Effector memory CD4-positive, alpha-beta T cell (primary cell): ENCODE data around the gene OSBPL3.

Experiments used
- DNase-seq, 3 donors: peaks; one replicate each; pipeline ENCODE4 v3.0.0-alpha.2; 2020
- H3K27ac ChIP-seq: 2 replicates; pipeline ENCODE4 v1.7.0; 2013; ENCODE audit warnings: mild to moderate bottlenecking, low read length, moderate library complexity; ENCODE audit not compliant: insufficient read depth, poor library complexity, severe bottlenecking
- H3K27me3 ChIP-seq: replicated peaks from 2 replicates; pipeline ENCODE4 v1.7.0; 2013; ENCODE audit warnings: mild to moderate bottlenecking, low read length; ENCODE audit not compliant: insufficient read depth, control insufficient read depth, poor library complexity, severe bottlenecking
- H3K36me3 ChIP-seq: 2 replicates; pipeline ENCODE4 v1.7.0; 2013; ENCODE audit warnings: mild to moderate bottlenecking, low read length, moderate library complexity; ENCODE audit not compliant: control insufficient read depth, insufficient read depth
- H3K4me1 ChIP-seq: 2 replicates; pipeline ENCODE4 v1.7.0; 2013; ENCODE audit warnings: low read length, mild to moderate bottlenecking; ENCODE audit not compliant: control insufficient read depth, insufficient read depth, poor library complexity, severe bottlenecking
- H3K4me3 ChIP-seq: 2 replicates; pipeline ENCODE4 v1.7.0; 2013; ENCODE audit warnings: low read length, low read depth, mild to moderate bottlenecking; ENCODE audit not compliant: insufficient read depth, poor library complexity, severe bottlenecking
- H3K9me3 ChIP-seq: 2 replicates; pipeline ENCODE4 v1.7.0; 2013; ENCODE audit warnings: mild to moderate bottlenecking, low read length, moderate library complexity; ENCODE audit not compliant: control insufficient read depth

Gene OSBPL3

GRCh38 chr7:25009257-25009656 is 29.3 kb upstream of the OSBPL3 start:
- Histone ChIP-seq H3K9me3 (no peaks in the 10 kb centered on the region), H3K27me3 (no peaks in the 10 kb centered on the region), H3K4me3 (no peak overlapping the region), H3K27ac (no peak overlapping the region), H3K36me3 (no peaks in the 10 kb centered on the region), H3K4me1 (no peaks in the 10 kb centered on the region)
- no peak for DNase-seq

GRCh38 chr7:25007668-25008067 is 27.7 kb upstream of the OSBPL3 start:
- H3K4me3 ChIP-seq: no peak overlapping the region
- no peak overlapping the region for H3K27ac ChIP-seq
- H3K4me1 ChIP-seq: no peaks in the 10 kb centered on the region
- H3K36me3 ChIP-seq: no peaks in the 10 kb centered on the region
- DNase-seq: no peak
- H3K27me3 ChIP-seq: no peaks in the 10 kb centered on the region
- no peaks in the 10 kb centered on the region for H3K9me3 ChIP-seq

GRCh38 chr7:25006276-25006675 is 26.3 kb upstream of the OSBPL3 start:
- no peaks in the 10 kb centered on the region for H3K36me3 ChIP-seq
- H3K9me3 ChIP-seq: no peaks in the 10 kb centered on the region
- H3K27ac ChIP-seq: no peak overlapping the region
- no peak for DNase-seq
- no peaks in the 10 kb centered on the region for H3K27me3 ChIP-seq
- no peak overlapping the region for H3K4me3 ChIP-seq
- no peaks in the 10 kb centered on the region for H3K4me1 ChIP-seq

GRCh38 chr7:25005658-25006057 is 25.7 kb upstream of the OSBPL3 start:
- Histone ChIP-seq H3K27ac (no peak overlapping the region), H3K36me3 (no peaks in the 10 kb centered on the region), H3K27me3 (no peaks in the 10 kb centered on the region), H3K4me3 (no peak overlapping the region), H3K9me3 (no peaks in the 10 kb centered on the region), H3K4me1 (no peaks in the 10 kb centered on the region)
- no peak for DNase-seq

- no peaks in the 10 kb centered on the region for H3K36me3 ChIP-seq
- H3K27me3 ChIP-seq: no peaks in the 10 kb centered on the region
- no peak for DNase-seq
- no peaks in the 10 kb centered on the region for H3K9me3 ChIP-seq
- no peaks in the 10 kb centered on the region for H3K4me1 ChIP-seq
- H3K27ac ChIP-seq: no peak overlapping the region
- H3K4me3 ChIP-seq: no peak overlapping the region
These were observed 22.8 kb upstream of the OSBPL3 start for GRCh38 chr7:25002786-25003185.

GRCh38 chr7:24995466-24995865 is 15.5 kb upstream of the OSBPL3 start:
- H3K27me3 ChIP-seq: no peaks in the 10 kb centered on the region
- no peak for DNase-seq

GRCh38 chr7:24992314-24992713 is 12.3 kb upstream of the OSBPL3 start:
- no peak overlapping the region for H3K27ac ChIP-seq
- H3K36me3 ChIP-seq: no peaks in the 10 kb centered on the region
- DNase-seq: no peak
- no peaks in the 10 kb centered on the region for H3K27me3 ChIP-seq
- no peaks in the 10 kb centered on the region for H3K4me1 ChIP-seq
- H3K4me3 ChIP-seq: no peak overlapping the region
- no peaks in the 10 kb centered on the region for H3K9me3 ChIP-seq

More at GRCh38 chr7:24995466-24995865, 15.5 kb upstream of the OSBPL3 start:
- Histone ChIP-seq H3K36me3 (no peaks in the 10 kb centered on the region), H3K9me3 (no peaks in the 10 kb centered on the region), H3K4me1 (no peaks in the 10 kb centered on the region), H3K4me3 (no peak overlapping the region), H3K27ac (no peak overlapping the region)

- no peak overlapping the region for H3K4me3 ChIP-seq
- no peak for DNase-seq
- H3K4me1 ChIP-seq: no peaks in the 10 kb centered on the region
- H3K9me3 ChIP-seq: no peaks in the 10 kb centered on the region
- no peaks in the 10 kb centered on the region for H3K36me3 ChIP-seq
- H3K27me3 ChIP-seq: no peaks in the 10 kb centered on the region
- no peak overlapping the region for H3K27ac ChIP-seq
These were observed 11.4 kb upstream of the OSBPL3 start for GRCh38 chr7:24991353-24991752.

GRCh38 chr7:24987331-24987842 is 7.4 kb upstream of the OSBPL3 start:
- Histone ChIP-seq H3K27me3 (no peaks in the 10 kb centered on the region), H3K36me3 (no peaks in the 10 kb centered on the region), H3K4me3 (no peak overlapping the region), H3K9me3 (no peaks in the 10 kb centered on the region), H3K27ac (no peak overlapping the region), H3K4me1 (no peaks in the 10 kb centered on the region)
- no peak for DNase-seq

GRCh38 chr7:24982917-24983316 is 2.9 kb upstream of the OSBPL3 start:
- Histone ChIP-seq H3K4me1 (peaks cover 18% of the 10 kb centered on the region), H3K9me3 (no peaks in the 10 kb centered on the region), H3K27me3 (no peaks in the 10 kb centered on the region), H3K27ac (no peak overlapping the region), H3K4me3 (no peak overlapping the region), H3K36me3 (no peaks in the 10 kb centered on the region)
- DNase-seq: no peak
